A549 (cell line): Measurements from ENCODE around the gene BBS9. TPM values are rescaled to one million over a fixed set of nuclear protein-coding genes. Genes with fewer than 3 reads are reported as not detected.

Experiments
- ATAC-seq, 2 experiments: fragments of 200-7000 bp in 1 of 2; fragments of >200 bp in 1 of 2; cut with Nextera tagmentation in 1 of 2; cut with Tn5 transposase in 1 of 2; 3 replicates each; pipeline versions ENCODE4 v1.8.0 to v1.9.1; 2018 to 2020; ENCODE audit warnings: mild to moderate bottlenecking in 1 of 2, moderate library complexity in 1 of 2
- CTCF ChIA-PET: fragments of 300-600 bp; sonication (Branson Sonifier 250); formaldehyde crosslinking; extraction: SDS; loops from one replicate; lab custom pipeline; 2021; ENCODE audit warnings: antibody characterized with exemption, inconsistent platforms; lab: Yijun Ruan, JAX
- POLR2A ChIA-PET: fragments of 350-600 bp; formaldehyde crosslinking; extraction: SDS; loops from one replicate; lab custom pipeline; 2021; ENCODE audit warnings: antibody characterized with exemption, inconsistent platforms; lab: Yijun Ruan, JAX
- DNase-seq, 2 experiments: peaks; one replicate each; pipeline versions ENCODE4 v3.0.0 to v3.0.0-alpha.2; 2011 to 2016; ENCODE audit warnings: low read depth in 1 of 2, low spot score in 1 of 2
- FAIRE-seq: peaks from 2 replicates; lab custom pipeline; 2011; peaks lifted over from hg19 to GRCh38; lab: Jason Lieb, UNC
- H3K27ac ChIP-seq, 2 experiments: fragments of >200 bp; sonication (Bioruptor Twin); formaldehyde crosslinking; 3 replicates each; pipeline ENCODE4 v1.5.1; 2016 to 2017
- H3K4me1 ChIP-seq: fragments of >200 bp; sonication (Bioruptor Twin); formaldehyde crosslinking; 3 replicates; pipeline ENCODE4 v1.6.1; 2016
- H3K4me2 ChIP-seq: fragments of >200 bp; sonication (Bioruptor Twin); formaldehyde crosslinking; 3 replicates; pipeline ENCODE4 v1.6.1; 2016
- H3K4me3 ChIP-seq: fragments of >200 bp; sonication (Bioruptor Twin); formaldehyde crosslinking; 3 replicates; pipeline ENCODE4 v1.5.1; 2016
- H3K9me3 ChIP-seq: fragments of >200 bp; sonication (Bioruptor Twin); formaldehyde crosslinking; 3 replicates; pipeline ENCODE4 v1.6.1; 2016
- CBX2 ChIP-seq: fragments of 200-600 bp; sonication (generic); IDR thresholded peaks from 2 replicates; pipeline ENCODE4 v1.6.1; 2016; ENCODE audit warnings: low read depth, mild to moderate bottlenecking, borderline replicate concordance
- CBX8 ChIP-seq: fragments of 200-600 bp; sonication (generic); IDR thresholded peaks from 2 replicates; pipeline ENCODE4 v1.6.1; 2016
- CEBPB ChIP-seq, 2 experiments: fragments of >200 bp in 1 of 2; sonication (Bioruptor Twin) in 1 of 2; formaldehyde crosslinking in 1 of 2; IDR thresholded peaks; 2 replicates each; pipeline ENCODE4 v1.6.1; 2012 to 2016
- FOSB ChIP-seq: fragments of 250-450 bp; sonication (Bioruptor Pico); IDR thresholded peaks from 2 replicates; pipeline ENCODE4 v1.5.0; 2020; ENCODE audit warnings: mild to moderate bottlenecking, moderate library complexity
- FOSL2 ChIP-seq, 2 experiments: fragments of 450-650 bp in 1 of 2; fragments of >200 bp in 1 of 2; sonication (Bioruptor Twin) in 1 of 2; formaldehyde crosslinking; IDR thresholded peaks; 2 replicates each; pipeline versions ENCODE4 v1.5.0 to v1.6.1; 2016 to 2020; ENCODE audit warnings: mild to moderate bottlenecking in 1 of 2, moderate library complexity in 1 of 2
- FOXS1 ChIP-seq: fragments of 250-450 bp; sonication (Bioruptor Pico); IDR thresholded peaks from 2 replicates; pipeline ENCODE4 v1.5.0; 2020; ENCODE audit warnings: mild to moderate bottlenecking, moderate library complexity
- HES2 ChIP-seq: fragments of >200 bp; sonication (Bioruptor Twin); formaldehyde crosslinking; IDR thresholded peaks from 2 replicates; pipeline ENCODE4 v1.6.1; 2016
- KDM1A ChIP-seq: fragments of 200-600 bp; sonication (generic); IDR thresholded peaks from 2 replicates; pipeline ENCODE4 v1.6.1; 2016; ENCODE audit warnings: low read depth, mild to moderate bottlenecking
- KDM5A ChIP-seq: fragments of 200-600 bp; sonication (generic); IDR thresholded peaks from 2 replicates; pipeline ENCODE4 v1.6.1; 2016; ENCODE audit warnings: antibody characterized with exemption, mild to moderate bottlenecking
- MYC ChIP-seq: IDR thresholded peaks from 2 replicates; pipeline ENCODE4 v1.6.1; 2012; ENCODE audit warnings: mild to moderate bottlenecking, inconsistent platforms, low read length, improper control_type of control experiment, borderline replicate concordance
- POLR2A ChIP-seq: IDR thresholded peaks from 2 replicates; pipeline ENCODE4 v1.6.1; 2012; ENCODE audit warnings: mild to moderate bottlenecking, low read length
- POLR2AphosphoS2 ChIP-seq: conservative IDR thresholded peaks from 2 replicates; pipeline ENCODE4 v1.6.1; 2012; ENCODE audit warnings: low read length, improper control_type of control experiment, inconsistent platforms
- RARB ChIP-seq: fragments of 250-450 bp; sonication (Bioruptor Pico); IDR thresholded peaks from 2 replicates; pipeline ENCODE4 v1.8.0; 2021; ENCODE audit warnings: mild to moderate bottlenecking, moderate library complexity
- REST ChIP-seq: fragments of 200-600 bp; sonication (generic); IDR thresholded peaks from 2 replicates; pipeline ENCODE4 v1.6.1; 2016; ENCODE audit warnings: antibody characterized with exemption, mild to moderate bottlenecking, moderate library complexity
- SMC3 ChIP-seq: fragments of >200 bp; sonication (Bioruptor Twin); formaldehyde crosslinking; IDR thresholded peaks from 3 replicates; pipeline ENCODE4 v1.6.1; 2018; ENCODE audit warnings: inconsistent platforms
- TP53 ChIP-seq: fragments of 250-450 bp; sonication (Bioruptor Pico); IDR thresholded peaks from 2 replicates; pipeline ENCODE4 v1.5.0; 2021; ENCODE audit warnings: mild to moderate bottlenecking, moderate library complexity
- ZFP36 ChIP-seq: fragments of 450-650 bp; IDR thresholded peaks from 2 replicates; pipeline ENCODE4 v1.6.1; 2014; ENCODE audit warnings: borderline replicate concordance; ENCODE audit not compliant: partially characterized antibody
- WGBS: methylation state at CpG from one replicate; pipeline ENCODE4 v1.1.6; 2017; ENCODE audit errors: missing lambda C conversion rate; 5-methylcytosine and 5-hydroxymethylcytosine counted together
- polyA plus RNA-seq, 4 experiments: library from polyadenylated mRNA; depleted of rRNA in 3 of 4; stranded (reverse); fragments of >200 nt; fragmentation: RNase III in 1 of 4; extraction: RNeasy Plus Mini Kit Qiagen cat#74134 plus additional on column Dnase treatment in 1 of 4; gene quantifications; 2 replicates in 3 of 4; 3 replicates in 1 of 4; pipeline ENCODE4 v1.2.3, GENCODE V29; 2011 to 2017
- TF ChIP-seq, protein P1 (sequence below): IDR thresholded peaks from 2 replicates; pipeline ENCODE4 v1.6.1; 2012
- TF ChIP-seq, protein P2 (sequence below): fragments of 250-450 bp; sonication (Bioruptor Pico); IDR thresholded peaks from 2 replicates; pipeline ENCODE4 v1.5.0; 2021; ENCODE audit warnings: mild to moderate bottlenecking, moderate library complexity, borderline replicate concordance

Gene BBS9
- polyA plus RNA-seq, 2 of the 4 experiments (the other 2 are of a cell fraction), result 8.3 to 9.1 TPM

DNA sequence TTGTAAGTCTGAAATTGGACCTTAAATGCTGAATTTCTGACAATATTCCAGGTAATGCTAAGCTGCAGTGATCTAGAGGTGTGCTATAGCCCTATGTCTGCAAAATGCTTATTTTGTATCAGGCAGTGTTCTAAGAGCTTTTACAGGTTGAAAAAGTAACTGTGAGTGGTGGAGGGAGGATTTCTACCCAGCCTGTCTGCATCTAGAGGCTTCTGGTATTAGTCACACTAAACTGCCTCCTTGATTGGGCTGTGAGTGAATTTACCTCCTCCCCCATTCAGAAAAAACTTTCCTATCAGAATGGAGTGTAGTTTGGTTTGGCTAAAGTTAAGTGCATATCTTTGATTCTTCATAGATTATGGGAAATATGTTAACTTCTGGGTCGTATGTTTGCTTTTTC is 56.8 kb downstream of the BBS9 start:
- H3K4me3 ChIP-seq, result no peak overlapping the region
- TF ChIP-seq KDM5A (no peak), FOSB (no peak), POLR2AphosphoS2 (no peak), KDM1A (no peak)
- POLR2A ChIA-PET, result no interaction called here
- peak; percentile 76 to 84; a peak in 5 of 6 replicates for ATAC-seq
- CTCF ChIA-PET, result interaction anchor here (0.6 to 2.1 kb wide), 16 partner anchors 8 to 790 kb away, joined by 3 to 21 read pairs (median 3); no protein-coding TSS in a partner anchor
- peak overlapping the region; percentile 3; the same call in 2 of the 3 replicates for H3K4me2 ChIP-seq
- H3K4me1 ChIP-seq, result peaks cover 8% of the 10 kb centered on the region; the same call in 2 of the 3 replicates
- H3K9me3 ChIP-seq, result no peaks in the 10 kb centered on the region
- DNase-seq, result peak in 1 of 2 experiments; percentile 22
- FAIRE-seq, result no peak
- H3K27ac ChIP-seq, result no peak overlapping the region
- WGBS, result 10% methylated on average over 1 of the region's 1 CpG

- H3K4me3 ChIP-seq, result no peak overlapping the region
Measured at GRCh38 chr7:33190688-33191304, 61.4 kb downstream of the BBS9 start.

GRCh38 chr7:33191340-33191739 is 62.0 kb downstream of the BBS9 start:
- Histone ChIP-seq H3K4me1 (peaks cover 3% of the 10 kb centered on the region; the same call in 2 of the 3 replicates), H3K4me3 (no peak overlapping the region), H3K9me3 (no peaks in the 10 kb centered on the region), H3K27ac (no peak overlapping the region), H3K4me2 (no peak overlapping the region)
- ChIA-PET POLR2A (no interaction called here), CTCF (interaction anchor here (0.6 kb wide), 1 partner anchor 849 kb away, joined by 3 read pairs; no protein-coding TSS in a partner anchor)
- no peak for TF ChIP-seq FOXS1 (CRISPR knock-in tag)
- TF ChIP-seq, protein P1, sequence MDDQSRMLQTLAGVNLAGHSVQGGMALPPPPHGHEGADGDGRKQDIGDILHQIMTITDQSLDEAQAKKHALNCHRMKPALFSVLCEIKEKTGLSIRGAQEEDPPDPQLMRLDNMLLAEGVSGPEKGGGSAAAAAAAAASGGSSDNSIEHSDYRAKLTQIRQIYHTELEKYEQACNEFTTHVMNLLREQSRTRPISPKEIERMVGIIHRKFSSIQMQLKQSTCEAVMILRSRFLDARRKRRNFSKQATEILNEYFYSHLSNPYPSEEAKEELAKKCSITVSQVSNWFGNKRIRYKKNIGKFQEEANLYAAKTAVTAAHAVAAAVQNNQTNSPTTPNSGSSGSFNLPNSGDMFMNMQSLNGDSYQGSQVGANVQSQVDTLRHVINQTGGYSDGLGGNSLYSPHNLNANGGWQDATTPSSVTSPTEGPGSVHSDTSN, result no peak
- no peak for TF ChIP-seq CEBPB (IDR thresholded peaks at IDR 0.05)
- TF ChIP-seq MYC, result no peak
- TF ChIP-seq ZFP36, result no peak
- TF ChIP-seq FOSL2 (IDR thresholded peaks at IDR 0.05), result no peak
- no peak for TF ChIP-seq FOSL2 (CRISPR knock-in tag; IDR thresholded peaks at IDR 0.05)
- no peak for TF ChIP-seq REST
- no peak for TF ChIP-seq CBX8
- TF ChIP-seq CBX2, result no peak
- TF ChIP-seq, protein P2, sequence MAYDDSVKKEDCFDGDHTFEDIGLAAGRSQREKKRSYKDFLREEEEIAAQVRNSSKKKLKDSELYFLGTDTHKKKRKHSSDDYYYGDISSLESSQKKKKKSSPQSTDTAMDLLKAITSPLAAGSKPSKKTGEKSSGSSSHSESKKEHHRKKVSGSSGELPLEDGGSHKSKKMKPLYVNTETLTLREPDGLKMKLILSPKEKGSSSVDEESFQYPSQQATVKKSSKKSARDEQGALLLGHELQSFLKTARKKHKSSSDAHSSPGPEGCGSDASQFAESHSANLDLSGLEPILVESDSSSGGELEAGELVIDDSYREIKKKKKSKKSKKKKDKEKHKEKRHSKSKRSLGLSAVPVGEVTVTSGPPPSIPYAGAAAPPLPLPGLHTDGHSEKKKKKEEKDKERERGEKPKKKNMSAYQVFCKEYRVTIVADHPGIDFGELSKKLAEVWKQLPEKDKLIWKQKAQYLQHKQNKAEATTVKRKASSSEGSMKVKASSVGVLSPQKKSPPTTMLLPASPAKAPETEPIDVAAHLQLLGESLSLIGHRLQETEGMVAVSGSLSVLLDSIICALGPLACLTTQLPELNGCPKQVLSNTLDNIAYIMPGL (CRISPR knock-in tag), result no peak
- no peak for TF ChIP-seq SMC3
- no peak for TF ChIP-seq TP53 (CRISPR knock-in tag)
- TF ChIP-seq HES2, result no peak
- TF ChIP-seq KDM5A, result no peak
- TF ChIP-seq POLR2A, result no peak
- ATAC-seq, result no peak; a peak in 1 of 6 replicates
- no peak for FAIRE-seq
- no peak for DNase-seq

More at GRCh38 chr7:33190688-33191304, 61.4 kb downstream of the BBS9 start:
- 89% methylated on average over 2 of the region's 2 CpGs for WGBS
- no peak for TF ChIP-seq CBX8
- TF ChIP-seq HES2, result no peak
- no peak for TF ChIP-seq RARB (CRISPR knock-in tag)
- TF ChIP-seq KDM1A, result no peak
- no peak overlapping the region for H3K27ac ChIP-seq
- ATAC-seq, result no peak
- ChIA-PET CTCF (interaction anchor here (0.6 kb wide), 1 partner anchor 849 kb away, joined by 3 read pairs; no protein-coding TSS in a partner anchor), POLR2A (no interaction called here)
- no peaks in the 10 kb centered on the region for H3K9me3 ChIP-seq
- H3K4me2 ChIP-seq, result no peak overlapping the region
- peaks cover 8% of the 10 kb centered on the region; the same call in 2 of the 3 replicates for H3K4me1 ChIP-seq
- no peak for FAIRE-seq
- DNase-seq, result no peak
